HCT116 (cell line): ENCODE results near the gene CACNB2. TPM values are rescaled to one million over a fixed set of nuclear protein-coding genes. Genes with fewer than 3 reads are reported as not detected.

Source experiments
- ATAC-seq: fragments of 200-7000 bp; cut with Tn5 transposase; 2 replicates; pipeline ENCODE4 v1.9.1; 2020; ENCODE audit warnings: mild to moderate bottlenecking, moderate library complexity
- BruUV-seq: library from RNA; stranded (reverse); fragments of 400-500 nt; replicated peaks from 2 replicates; lab custom pipeline; 2021; lab: Mats Ljungman, UMichigan
- CTCF ChIA-PET: fragments of 300-600 bp; sonication (Branson Sonifier 250); formaldehyde crosslinking; loops from one replicate; lab custom pipeline; 2021; ENCODE audit warnings: antibody characterized with exemption; lab: Charles Lee
- POLR2A ChIA-PET: fragments of 300-600, 350-600 bp; sonication (Branson Sonifier 250); formaldehyde crosslinking; loops from one replicate; lab custom pipeline; 2021; ENCODE audit warnings: antibody characterized with exemption; lab: Charles Lee
- RAD21 ChIA-PET, 2 experiments: fragments of 300-600 bp; sonication (Branson Sonifier 250); formaldehyde crosslinking; loops; one replicate each; lab custom pipeline; 2023; ENCODE audit warnings: low total read pairs in 2 of 2; ENCODE audit not compliant: uncharacterized antibody in 2 of 2, unreplicated experiment in 2 of 2, low non-redundant PET in 1 of 2; lab: Charles Lee
- DNase-seq: peaks from one replicate; pipeline ENCODE4 v3.0.0-alpha.2; 2010; ENCODE audit warnings: low read depth, low spot score
- H2AFZ ChIP-seq: fragments of 200-600 bp; shearing (Covaris generic), sonication (generic); 2 replicates; pipeline ENCODE4 v1.6.1; 2017; ENCODE audit warnings: low read depth, mixed run types, mixed read lengths, antibody characterized with exemption, low read length; ENCODE audit not compliant: poor library complexity, severe bottlenecking
- H3K27ac ChIP-seq: 2 replicates; pipeline ENCODE4 v1.5.1; 2012; ENCODE audit warnings: low read depth, low read length
- H3K27me3 ChIP-seq: fragments of 200-600 bp; sonication (generic); 2 replicates; pipeline ENCODE4 v1.6.1; 2016; ENCODE audit warnings: mixed run types, low read length, mixed read lengths; ENCODE audit not compliant: insufficient read depth
- H3K36me3 ChIP-seq, 2 experiments: fragments of 200-500 bp in 1 of 2; fragments of 200-600 bp in 1 of 2; sonication (Bioruptor generic) in 1 of 2; sonication (generic) in 1 of 2; 2 replicates each; pipeline versions ENCODE4 v1.5.1 to v1.6.1; 2014 to 2016; ENCODE audit warnings: low read length in 2 of 2, inconsistent platforms in 1 of 2, mixed read lengths in 1 of 2, mixed run types in 1 of 2; ENCODE audit not compliant: insufficient read depth in 2 of 2, control insufficient read depth in 1 of 2
- H3K4me1 ChIP-seq, 2 experiments: fragments of 200-600 bp in 1 of 2; sonication (generic) in 1 of 2; 2 replicates each; pipeline versions ENCODE4 v1.5.1 to v1.6.1; 2012 to 2017; ENCODE audit warnings: low read length in 2 of 2, inconsistent platforms in 1 of 2, mild to moderate bottlenecking in 1 of 2, mixed read lengths in 1 of 2, mixed run types in 1 of 2, moderate library complexity in 1 of 2; ENCODE audit not compliant: insufficient read depth in 2 of 2, control insufficient read depth in 1 of 2
- H3K4me2 ChIP-seq: fragments of 200-600 bp; sonication (generic); 2 replicates; pipeline ENCODE4 v1.6.1; 2017; ENCODE audit warnings: mixed run types, low read length, mixed read lengths
- H3K4me3 ChIP-seq, 2 experiments: fragments of 200-600 bp in 1 of 2; sonication (generic) in 1 of 2; replicated peaks in 1 of 2; 2 replicates each; pipeline ENCODE4 v1.5.1; 2011 to 2016; ENCODE audit warnings: low read length in 2 of 2, control low read depth in 1 of 2, low read depth in 1 of 2, mild to moderate bottlenecking in 1 of 2, mixed read lengths in 1 of 2, mixed run types in 1 of 2
- H3K79me2 ChIP-seq: fragments of 200-600 bp; sonication (generic); 2 replicates; pipeline ENCODE4 v1.6.1; 2017; ENCODE audit warnings: mild to moderate bottlenecking, mixed run types, low read length, moderate library complexity, mixed read lengths; ENCODE audit not compliant: insufficient read depth
- H3K9ac ChIP-seq: fragments of 200-600 bp; sonication (generic); 2 replicates; pipeline ENCODE4 v1.6.1; 2016; ENCODE audit warnings: low read length, mixed read lengths
- H3K9me2 ChIP-seq: fragments of 200-600 bp; sonication (generic), shearing (Covaris generic); 2 replicates; pipeline ENCODE4 v1.6.1; 2017; ENCODE audit warnings: mixed run types, mild to moderate bottlenecking, moderate library complexity; ENCODE audit not compliant: insufficient read depth
- H3K9me3 ChIP-seq, 2 experiments: fragments of 200-500 bp in 1 of 2; fragments of 200-600 bp in 1 of 2; sonication (Bioruptor generic) in 1 of 2; sonication (generic) in 1 of 2; 2 replicates each; pipeline ENCODE4 v1.6.1; 2014 to 2017; ENCODE audit warnings: low read length in 2 of 2, mixed read lengths in 2 of 2, inconsistent platforms in 1 of 2, low read depth in 1 of 2, mild to moderate bottlenecking in 1 of 2, mixed run types in 1 of 2, moderate library complexity in 1 of 2; ENCODE audit not compliant: control insufficient read depth in 1 of 2, insufficient read depth in 1 of 2
- H4K20me1 ChIP-seq: fragments of 200-600 bp; sonication (generic), shearing (Covaris generic); 2 replicates; pipeline ENCODE4 v1.6.1; 2017; ENCODE audit warnings: mixed run types, mild to moderate bottlenecking, moderate library complexity; ENCODE audit not compliant: insufficient read depth
- ATF3 ChIP-seq: IDR thresholded peaks from 2 replicates; pipeline ENCODE4 v1.6.1; 2012
- EGR1 ChIP-seq: IDR thresholded peaks from 2 replicates; pipeline ENCODE4 v1.6.1; 2012; ENCODE audit warnings: low read depth
- ELF1 ChIP-seq: IDR thresholded peaks from 2 replicates; pipeline ENCODE4 v1.6.1; 2012; ENCODE audit warnings: low read depth, borderline replicate concordance
- EZH2phosphoT487 ChIP-seq: fragments of 200-600 bp; IDR thresholded peaks from 2 replicates; pipeline ENCODE4 v1.6.1; 2018; ENCODE audit warnings: antibody characterized with exemption, borderline replicate concordance
- POLR2A ChIP-seq: IDR thresholded peaks from 2 replicates; pipeline ENCODE4 v1.7.0; 2011; ENCODE audit warnings: borderline replicate concordance; ENCODE audit not compliant: insufficient read depth, insufficient read length; ENCODE audit errors: extremely low read depth
- RAD21 ChIP-seq: IDR thresholded peaks from 2 replicates; pipeline ENCODE4 v1.6.1; 2012; ENCODE audit warnings: low read depth, mild to moderate bottlenecking
- REST ChIP-seq: IDR thresholded peaks from 2 replicates; pipeline ENCODE4 v1.6.1; 2012; ENCODE audit warnings: low read depth
- ZBTB33 ChIP-seq: IDR thresholded peaks from 2 replicates; pipeline ENCODE4 v1.6.1; 2011; ENCODE audit warnings: mild to moderate bottlenecking, low read length, moderate library complexity; ENCODE audit not compliant: insufficient replicate concordance; ENCODE audit errors: extremely low read depth
- ZNF274 ChIP-seq: fragments of 200-500 bp; sonication (Bioruptor generic); IDR thresholded peaks from 2 replicates; pipeline ENCODE4 v1.6.1; 2014; ENCODE audit warnings: mild to moderate bottlenecking, low read depth, low read length, inconsistent platforms
- intact Hi-C: fragments of 100-400 bp; cut with micrococcal nuclease; formaldehyde crosslinking; loops from 2 replicates; pipeline ENCODE4 v1.10.0; 2022
- total RNA-seq: library from RNA; stranded (reverse); gene quantifications from one replicate; pipeline ENCODE4 v1.2.1, GENCODE V29; 2021; ENCODE audit not compliant: unreplicated experiment

The CACNB2 gene
- total RNA-seq, 1 experiment from 2014 or later: 0.71 TPM

- TF ChIP-seq ZNF274: no peak
- no peak for TF ChIP-seq RAD21
- H4K20me1 ChIP-seq: no peaks in the 10 kb centered on the region
- H3K9ac ChIP-seq: no peak overlapping the region
- ChIA-PET POLR2A (no interaction called here), CTCF (no interaction called here), RAD21 (no interaction called here)
- H3K4me3 ChIP-seq: no peak overlapping the region
- H3K4me1 ChIP-seq: no peaks in the 10 kb centered on the region
- H3K27ac ChIP-seq: no peak overlapping the region
- H2AFZ ChIP-seq: no peak overlapping the region
- no peaks in the 10 kb centered on the region for H3K27me3 ChIP-seq
- BruUV-seq: TSS peak; percentile 38
- no peak for ATAC-seq
- no peaks in the 10 kb centered on the region for H3K79me2 ChIP-seq
- H3K9me3 ChIP-seq: no peaks in the 10 kb centered on the region
- no peaks in the 10 kb centered on the region for H3K36me3 ChIP-seq
- H3K4me2 ChIP-seq: no peak overlapping the region
- DNase-seq: no peak
- H3K9me2 ChIP-seq: no peaks in the 10 kb centered on the region
- intact Hi-C loops: no loop called here
Observed at GRCh38 chr10:18508587-18508986, 368.4 kb downstream of the CACNB2 start.

- H3K9me2 ChIP-seq: no peaks in the 10 kb centered on the region
- H3K9me3 ChIP-seq: no peaks in the 10 kb centered on the region
- H2AFZ ChIP-seq: no peak overlapping the region
- ChIA-PET POLR2A (no interaction called here), CTCF (no interaction called here), RAD21 (no interaction called here)
- no peak overlapping the region for H3K4me3 ChIP-seq
- TF ChIP-seq POLR2A (no peak), ATF3 (no peak), ELF1 (no peak), ZBTB33 (no peak), EGR1 (no peak), EZH2phosphoT487 (no peak), REST (no peak)
- no peak overlapping the region for H3K9ac ChIP-seq
- no peaks in the 10 kb centered on the region for H3K36me3 ChIP-seq
- no peak for ATAC-seq
- H3K27me3 ChIP-seq: no peaks in the 10 kb centered on the region
- H3K79me2 ChIP-seq: no peaks in the 10 kb centered on the region
- no peaks in the 10 kb centered on the region for H3K4me1 ChIP-seq
- H3K27ac ChIP-seq: no peak overlapping the region
- H3K4me2 ChIP-seq: no peak overlapping the region
- DNase-seq: no peak
- no TSS peak for BruUV-seq
- intact Hi-C loops: no loop called here
- H4K20me1 ChIP-seq: no peaks in the 10 kb centered on the region
Observed at GRCh38 chr10:18514537-18514936, 374.3 kb downstream of the CACNB2 start.
